KMS-11 (cell line): ENCODE measurements around the gene AGPAT2.
A peak's percentile ranks its signal among the peaks of the same experiment; 100 is the strongest.
"Not testable (repeated sequence)": the region's sequence is repeated elsewhere in the genome, so short reads cannot be mapped to it uniquely, and the experiment has no call there.

Experiments
- H2AFZ ChIP-seq: fragments of 200-600 bp; sonication (generic); 2 replicates; pipeline ENCODE4 v1.6.1; 2016; ENCODE audit warnings: antibody characterized with exemption, mixed run types, low read depth
- H3K27ac ChIP-seq: fragments of 200-600 bp; sonication (generic); 2 replicates; pipeline ENCODE4 v1.6.1; 2016; ENCODE audit warnings: mild to moderate bottlenecking, mixed run types
- H3K27me3 ChIP-seq: fragments of 200-600 bp; sonication (generic); 2 replicates; pipeline ENCODE4 v1.6.1; 2017; ENCODE audit warnings: mild to moderate bottlenecking, low read depth, mixed run types, moderate library complexity; ENCODE audit not compliant: insufficient read depth
- H3K36me3 ChIP-seq: fragments of 200-600 bp; sonication (generic); 2 replicates; pipeline ENCODE4 v1.6.1; 2017; ENCODE audit warnings: mild to moderate bottlenecking, mixed run types; ENCODE audit not compliant: insufficient read depth
- H3K4me1 ChIP-seq: fragments of 200-600 bp; sonication (generic); 2 replicates; pipeline ENCODE4 v1.6.1; 2016; ENCODE audit warnings: mild to moderate bottlenecking, low read depth, mixed run types; ENCODE audit not compliant: poor library complexity, severe bottlenecking
- H3K4me2 ChIP-seq: fragments of 200-600 bp; sonication (generic); 2 replicates; pipeline ENCODE4 v1.7.0; 2016; ENCODE audit warnings: mild to moderate bottlenecking, mixed run types
- H3K4me3 ChIP-seq: fragments of 200-600 bp; sonication (generic); IDR thresholded peaks from 2 replicates; pipeline ENCODE4 v1.6.1; 2017; ENCODE audit warnings: low read depth, low read length, mixed read lengths; ENCODE audit not compliant: insufficient read depth
- H3K79me2 ChIP-seq: fragments of 200-600 bp; sonication (generic); 2 replicates; pipeline ENCODE4 v1.6.1; 2016; ENCODE audit warnings: low read depth, mixed run types; ENCODE audit not compliant: insufficient read depth
- H3K9ac ChIP-seq: fragments of 200-600 bp; sonication (generic); 2 replicates; pipeline ENCODE4 v1.6.1; 2016; ENCODE audit warnings: mild to moderate bottlenecking, mixed run types
- H4K20me1 ChIP-seq: fragments of 200-600 bp; sonication (generic); 2 replicates; pipeline ENCODE4 v1.6.1; 2016; ENCODE audit warnings: mild to moderate bottlenecking, mixed run types; ENCODE audit not compliant: insufficient read depth
- TF ChIP-seq, protein P1 (sequence below): fragments of 200-600 bp; sonication (generic); conservative IDR thresholded peaks from 2 replicates; pipeline ENCODE4 v1.6.1; 2017; ENCODE audit warnings: low read depth, mild to moderate bottlenecking, antibody characterized with exemption, low read length, moderate library complexity, mixed read lengths

The AGPAT2 gene

DNA sequence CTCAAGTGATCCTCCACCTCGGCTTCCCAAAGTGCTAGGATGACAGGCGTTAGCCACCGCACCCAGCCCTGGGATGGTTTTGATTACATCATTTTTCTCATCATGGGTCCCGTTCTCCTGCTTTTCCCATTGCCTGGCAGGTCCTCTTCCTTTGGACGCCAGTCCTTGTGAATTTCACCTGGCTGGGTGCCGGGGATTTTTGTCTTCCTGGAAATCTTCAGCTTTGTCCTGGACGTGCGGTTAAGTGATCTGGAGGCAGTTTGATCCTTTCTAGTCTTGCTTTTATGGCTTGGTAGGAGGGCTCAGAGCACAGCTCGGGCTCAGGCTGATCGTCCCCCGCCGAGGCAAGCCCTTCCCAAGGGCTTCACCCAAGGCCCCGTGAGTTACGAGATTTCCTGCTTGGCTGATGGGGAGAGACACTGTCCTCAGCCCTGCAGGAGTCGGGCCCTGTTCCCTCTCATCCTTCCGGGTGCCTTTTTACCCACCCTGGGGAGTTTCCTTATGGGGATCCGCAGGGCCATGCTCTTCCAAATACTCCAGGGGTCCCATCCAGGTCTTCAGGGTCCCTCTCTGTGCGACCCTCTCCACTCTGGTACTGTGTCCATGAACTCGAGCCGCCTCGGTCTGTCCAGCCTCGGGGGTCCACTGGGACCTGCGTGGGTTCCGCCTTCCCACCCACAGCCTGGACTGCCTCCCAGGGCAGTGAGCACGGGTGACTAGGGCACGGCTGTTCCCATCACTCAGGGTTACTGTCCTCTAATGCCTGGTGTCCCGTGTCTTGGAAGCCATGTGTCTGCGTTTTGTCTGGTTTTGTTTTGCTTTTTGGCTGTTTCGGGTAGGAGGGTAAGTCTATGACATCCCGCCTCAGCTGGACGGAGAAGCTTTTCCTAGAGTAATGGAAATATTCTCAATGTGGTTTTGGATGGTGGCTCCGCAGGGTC is 46.8 kb downstream of the AGPAT2 start:
- H3K36me3 ChIP-seq = no peaks in the 10 kb centered on the region
- H3K79me2 ChIP-seq = no peaks in the 10 kb centered on the region
- H3K4me1 ChIP-seq = peaks cover 4% of the 10 kb centered on the region
- no peak overlapping the region for H3K27ac ChIP-seq
- H3K4me3 ChIP-seq = no peak overlapping the region
- H3K4me2 ChIP-seq = no peak overlapping the region
- H3K27me3 ChIP-seq = peaks cover 95% of the 10 kb centered on the region
- TF ChIP-seq, protein P1, sequence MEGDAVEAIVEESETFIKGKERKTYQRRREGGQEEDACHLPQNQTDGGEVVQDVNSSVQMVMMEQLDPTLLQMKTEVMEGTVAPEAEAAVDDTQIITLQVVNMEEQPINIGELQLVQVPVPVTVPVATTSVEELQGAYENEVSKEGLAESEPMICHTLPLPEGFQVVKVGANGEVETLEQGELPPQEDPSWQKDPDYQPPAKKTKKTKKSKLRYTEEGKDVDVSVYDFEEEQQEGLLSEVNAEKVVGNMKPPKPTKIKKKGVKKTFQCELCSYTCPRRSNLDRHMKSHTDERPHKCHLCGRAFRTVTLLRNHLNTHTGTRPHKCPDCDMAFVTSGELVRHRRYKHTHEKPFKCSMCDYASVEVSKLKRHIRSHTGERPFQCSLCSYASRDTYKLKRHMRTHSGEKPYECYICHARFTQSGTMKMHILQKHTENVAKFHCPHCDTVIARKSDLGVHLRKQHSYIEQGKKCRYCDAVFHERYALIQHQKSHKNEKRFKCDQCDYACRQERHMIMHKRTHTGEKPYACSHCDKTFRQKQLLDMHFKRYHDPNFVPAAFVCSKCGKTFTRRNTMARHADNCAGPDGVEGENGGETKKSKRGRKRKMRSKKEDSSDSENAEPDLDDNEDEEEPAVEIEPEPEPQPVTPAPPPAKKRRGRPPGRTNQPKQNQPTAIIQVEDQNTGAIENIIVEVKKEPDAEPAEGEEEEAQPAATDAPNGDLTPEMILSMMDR = no peak
- H2AFZ ChIP-seq = no peak overlapping the region
- no peak overlapping the region for H3K9ac ChIP-seq
- no peaks in the 10 kb centered on the region for H4K20me1 ChIP-seq

DNA sequence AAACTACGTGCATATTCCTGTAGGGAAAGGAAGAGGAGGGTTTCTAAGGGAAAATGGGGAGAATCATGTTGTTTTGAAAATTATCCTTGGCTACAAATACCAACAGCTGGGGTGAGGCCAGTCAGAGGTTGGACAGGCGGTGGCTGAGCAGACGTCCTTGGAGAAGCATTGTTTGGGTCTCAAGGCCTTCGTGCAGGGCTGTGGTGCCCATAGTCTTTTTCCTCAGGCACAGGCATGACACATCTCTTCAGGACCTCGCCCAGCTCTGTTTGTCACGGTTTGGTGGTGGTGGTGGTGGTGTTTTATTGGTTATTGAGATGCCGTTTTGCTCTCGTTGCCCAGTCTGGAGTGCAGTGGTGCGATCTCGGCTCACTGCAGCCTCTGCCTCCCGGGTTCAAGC is 52.4 kb downstream of the AGPAT2 start:
- Histone ChIP-seq H3K4me1 (no peaks in the 10 kb centered on the region), H3K4me3 (no peak overlapping the region), H3K27ac (no peak overlapping the region), H3K79me2 (no peaks in the 10 kb centered on the region), H3K36me3 (no peaks in the 10 kb centered on the region), H3K27me3 (peaks cover 80% of the 10 kb centered on the region), H2AFZ (no peak overlapping the region), H3K9ac (no peak overlapping the region), H4K20me1 (no peaks in the 10 kb centered on the region), H3K4me2 (no peak overlapping the region)
- TF ChIP-seq, protein P1 = no peak

DNA sequence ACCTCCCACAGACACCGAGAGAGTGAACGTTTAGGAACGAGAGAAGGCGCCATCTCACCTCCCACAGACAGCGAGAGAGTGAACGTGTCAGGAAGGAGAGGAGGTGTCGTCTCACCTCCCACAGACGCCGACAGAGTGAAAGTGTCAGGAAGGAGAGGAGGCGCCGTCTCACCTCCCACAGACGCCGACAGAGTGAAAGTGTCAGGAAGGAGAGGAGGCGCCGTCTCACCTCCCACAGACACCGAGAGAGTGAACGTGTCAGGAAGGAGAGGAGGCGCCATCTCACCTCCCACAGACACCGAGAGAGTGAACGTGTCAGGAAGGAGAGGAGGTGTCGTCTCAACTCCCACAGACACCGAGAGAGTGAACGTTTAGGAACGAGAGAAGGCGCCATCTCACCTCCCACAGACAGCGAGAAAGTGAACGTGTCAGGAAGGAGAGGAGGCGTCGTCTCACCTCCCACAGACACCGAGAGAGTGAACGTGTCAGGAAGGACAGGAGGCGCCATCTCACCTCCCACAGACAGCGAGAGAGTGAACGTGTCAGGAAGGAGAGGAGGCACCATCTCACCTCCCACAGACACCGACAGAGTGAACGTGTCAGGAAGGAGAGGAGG is 54.7 kb downstream of the AGPAT2 start:
- H4K20me1 ChIP-seq, H3K4me2 ChIP-seq, H3K36me3 ChIP-seq, H3K4me1 ChIP-seq, H3K4me3 ChIP-seq, H2AFZ ChIP-seq, H3K9ac ChIP-seq, H3K27ac ChIP-seq, H3K79me2 ChIP-seq: not testable (repeated sequence)
- H3K27me3 ChIP-seq = peaks cover 82% of the 10 kb centered on the region

DNA sequence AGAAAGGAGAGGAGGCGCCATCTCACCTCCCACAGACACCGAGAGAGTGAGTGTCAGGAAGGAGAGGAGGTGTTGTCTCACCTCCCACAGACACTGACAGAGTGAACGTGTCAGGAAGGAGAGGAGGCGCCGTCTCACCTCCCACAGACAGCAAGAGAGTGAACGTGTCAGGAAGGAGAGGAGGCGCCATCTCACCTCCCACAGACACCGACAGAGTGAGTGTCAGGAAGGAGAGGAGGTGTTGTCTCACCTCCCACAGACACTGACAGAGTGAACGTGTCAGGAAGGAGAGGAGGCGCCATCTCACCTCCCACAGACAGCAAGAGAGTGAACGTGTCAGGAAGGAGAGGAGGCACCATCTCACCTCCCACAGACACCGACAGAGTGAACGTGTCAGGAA is 55.2 kb downstream of the AGPAT2 start:
- H2AFZ ChIP-seq, H3K4me2 ChIP-seq, H3K9ac ChIP-seq, H4K20me1 ChIP-seq, H3K27ac ChIP-seq, H3K79me2 ChIP-seq, H3K4me3 ChIP-seq, H3K4me1 ChIP-seq, H3K36me3 ChIP-seq: not testable (repeated sequence)
- H3K27me3 ChIP-seq = peaks cover 82% of the 10 kb centered on the region

DNA sequence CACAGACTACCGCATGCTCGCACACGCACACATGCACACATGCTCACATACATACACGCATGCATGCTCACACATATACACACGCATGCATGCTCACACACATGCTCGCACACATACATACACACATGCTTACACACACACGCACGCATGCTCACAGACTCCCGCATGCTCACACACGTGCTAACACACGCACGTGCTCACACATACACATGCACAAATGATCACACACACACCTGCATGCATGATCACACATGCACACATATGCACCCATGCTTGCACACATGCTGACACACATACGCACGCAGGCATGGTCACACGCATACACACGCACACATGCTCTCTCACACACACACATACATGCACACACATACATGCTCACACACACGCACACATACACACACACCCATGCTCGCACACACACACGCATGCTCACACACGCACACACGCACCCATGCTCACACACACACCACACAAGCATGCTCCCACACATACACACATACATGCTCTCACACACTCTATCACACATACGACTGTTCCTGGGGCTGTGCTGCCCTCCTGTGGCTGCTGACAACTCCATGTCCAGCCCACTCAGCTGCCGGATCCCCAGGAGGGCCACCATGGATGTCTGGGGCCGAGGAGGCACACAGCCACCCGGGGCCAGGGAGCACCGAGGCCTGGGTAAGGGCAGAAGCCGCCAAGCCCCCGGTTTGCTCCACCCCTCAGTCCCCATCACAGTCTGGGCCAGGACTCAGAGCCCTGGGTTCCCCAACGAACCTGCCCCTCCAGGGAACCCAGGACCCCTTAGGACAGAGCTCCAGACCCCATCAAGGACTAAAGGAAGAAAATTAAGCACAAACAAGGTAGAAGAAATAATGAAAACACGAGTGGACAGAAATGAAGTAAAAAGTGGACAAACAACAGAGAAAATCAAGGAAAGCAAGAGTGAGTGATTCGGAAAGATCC is 55.9 kb downstream of the AGPAT2 start:
- H4K20me1 ChIP-seq = no peaks in the 10 kb centered on the region
- TF ChIP-seq, protein P1 = peak; percentile 82
- no peak overlapping the region for H3K4me3 ChIP-seq
- H2AFZ ChIP-seq = no peak overlapping the region
- no peaks in the 10 kb centered on the region for H3K4me1 ChIP-seq
- no peak overlapping the region for H3K9ac ChIP-seq
- no peaks in the 10 kb centered on the region for H3K79me2 ChIP-seq
- H3K36me3 ChIP-seq = no peaks in the 10 kb centered on the region
- no peak overlapping the region for H3K4me2 ChIP-seq
- peaks cover 80% of the 10 kb centered on the region for H3K27me3 ChIP-seq
- no peak overlapping the region for H3K27ac ChIP-seq
